HG02588 (cell line): ENCODE results near the gene NPAS2.

Experiments used
- ATAC-seq: cut with Tn5 transposase; IDR thresholded peaks from one replicate; pipeline ENCODE4 v1.9.1; 2021; ENCODE audit warnings: mild to moderate bottlenecking, moderate library complexity; ENCODE audit not compliant: unreplicated experiment

Gene NPAS2

DNA sequence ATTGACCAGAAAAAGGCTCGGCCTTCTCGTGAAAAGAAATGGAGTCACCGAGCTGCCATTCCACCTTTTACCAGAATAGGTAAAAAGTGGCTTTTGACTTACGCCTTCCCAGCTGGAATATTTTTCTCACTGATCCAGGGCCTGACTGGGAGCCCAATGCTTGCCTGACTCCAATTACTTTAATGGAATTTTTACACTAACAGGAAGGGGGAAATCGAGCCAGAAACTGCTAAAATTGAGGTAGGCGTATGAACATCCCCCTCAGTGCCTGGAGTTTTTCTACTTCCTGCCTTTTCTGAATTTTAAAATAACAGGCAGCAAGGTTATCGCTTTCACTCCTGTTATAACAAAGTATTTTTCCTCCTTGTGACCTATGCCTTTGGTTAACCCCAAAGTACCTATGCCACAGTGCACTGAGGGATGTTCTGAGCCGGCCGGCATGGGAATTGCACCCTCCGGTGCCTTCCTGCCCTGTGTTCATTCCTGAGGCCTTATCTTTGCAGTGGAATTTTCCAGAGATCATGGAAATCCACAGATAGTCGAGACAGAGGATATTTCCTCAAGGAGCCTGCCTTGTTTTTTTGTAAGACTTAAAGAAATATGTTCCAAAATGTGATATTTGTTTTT lies 163.9 kb downstream of the NPAS2 start:
- ATAC-seq = no peak

DNA sequence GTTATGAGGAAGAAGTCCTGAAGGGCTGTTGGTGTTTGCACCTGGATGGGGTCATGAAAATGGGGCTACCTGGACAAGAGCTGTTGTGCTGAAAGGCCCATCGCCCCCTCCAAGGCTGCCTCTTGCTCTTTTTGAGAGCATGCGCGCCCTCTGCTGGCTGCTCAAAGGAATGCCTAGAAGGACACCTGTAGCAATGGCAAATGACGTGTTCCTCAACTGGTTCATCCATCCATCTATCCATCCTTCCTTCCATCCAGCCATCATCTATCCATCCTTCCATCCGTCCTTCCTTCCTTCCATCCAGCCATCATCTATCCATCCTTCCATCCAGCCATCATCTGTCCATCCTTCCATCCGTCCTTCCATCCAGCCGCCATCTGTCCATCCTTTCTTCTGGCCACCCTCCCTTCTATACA lies 165.0 kb downstream of the NPAS2 start:
- ATAC-seq = no peak

DNA sequence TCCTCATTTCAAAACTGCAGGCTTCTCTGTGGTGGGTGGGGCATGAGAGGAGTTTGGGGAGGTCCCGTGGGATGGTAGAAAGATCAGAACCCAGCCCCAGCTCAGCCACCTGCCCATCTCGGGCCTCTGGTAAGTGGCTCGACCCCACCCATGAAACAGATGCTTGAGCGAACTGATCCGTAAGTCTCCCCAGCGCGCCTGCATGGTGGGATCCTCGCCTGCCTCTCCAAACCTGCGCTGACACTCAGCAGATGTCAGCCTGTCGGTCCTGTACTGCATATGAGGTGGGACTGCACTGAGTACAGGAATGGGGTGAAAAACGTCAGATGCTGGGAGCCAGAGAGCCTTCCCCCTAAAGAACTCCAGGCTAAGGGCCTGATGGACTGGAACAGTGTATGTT lies 166.2 kb downstream of the NPAS2 start:
- ATAC-seq = no peak

DNA sequence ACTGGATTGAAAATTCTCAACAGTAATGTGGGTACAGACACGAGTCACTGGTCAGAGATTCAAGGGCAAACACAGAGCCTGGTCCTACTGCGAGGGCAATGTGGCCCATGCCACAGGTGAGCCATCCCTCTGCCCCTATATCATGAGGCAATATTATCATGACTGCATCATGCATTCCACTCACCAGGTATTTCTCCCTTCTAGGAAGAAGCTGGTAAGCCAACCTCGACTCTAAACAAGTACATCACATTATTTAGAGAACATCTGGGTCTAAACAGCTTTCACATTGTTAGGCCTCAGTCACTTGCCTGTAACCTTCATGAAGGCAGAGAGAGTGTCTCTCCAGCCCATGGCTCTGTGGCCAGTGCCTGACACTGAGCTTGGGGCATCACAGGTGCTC lies 167.6 kb downstream of the NPAS2 start:
- no peak for ATAC-seq

DNA sequence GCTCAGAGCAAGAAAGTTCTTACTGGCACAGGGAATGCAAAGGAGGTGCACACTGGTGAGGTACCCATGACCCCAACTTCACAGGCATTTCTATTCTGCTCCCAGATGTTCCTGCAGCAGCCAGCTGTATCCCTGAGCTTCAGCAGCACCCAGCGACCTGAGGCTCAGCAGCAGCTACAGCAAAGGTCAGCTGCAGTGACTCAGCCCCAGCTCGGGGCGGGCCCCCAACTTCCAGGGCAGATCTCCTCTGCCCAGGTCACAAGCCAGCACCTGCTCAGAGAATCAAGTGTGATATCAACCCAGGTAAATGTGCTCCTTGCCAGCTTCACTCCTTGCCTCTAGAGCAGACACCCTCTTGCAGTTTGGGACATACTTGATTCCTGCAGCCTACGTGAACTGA lies 168.0 kb downstream of the NPAS2 start:
- no peak for ATAC-seq

DNA sequence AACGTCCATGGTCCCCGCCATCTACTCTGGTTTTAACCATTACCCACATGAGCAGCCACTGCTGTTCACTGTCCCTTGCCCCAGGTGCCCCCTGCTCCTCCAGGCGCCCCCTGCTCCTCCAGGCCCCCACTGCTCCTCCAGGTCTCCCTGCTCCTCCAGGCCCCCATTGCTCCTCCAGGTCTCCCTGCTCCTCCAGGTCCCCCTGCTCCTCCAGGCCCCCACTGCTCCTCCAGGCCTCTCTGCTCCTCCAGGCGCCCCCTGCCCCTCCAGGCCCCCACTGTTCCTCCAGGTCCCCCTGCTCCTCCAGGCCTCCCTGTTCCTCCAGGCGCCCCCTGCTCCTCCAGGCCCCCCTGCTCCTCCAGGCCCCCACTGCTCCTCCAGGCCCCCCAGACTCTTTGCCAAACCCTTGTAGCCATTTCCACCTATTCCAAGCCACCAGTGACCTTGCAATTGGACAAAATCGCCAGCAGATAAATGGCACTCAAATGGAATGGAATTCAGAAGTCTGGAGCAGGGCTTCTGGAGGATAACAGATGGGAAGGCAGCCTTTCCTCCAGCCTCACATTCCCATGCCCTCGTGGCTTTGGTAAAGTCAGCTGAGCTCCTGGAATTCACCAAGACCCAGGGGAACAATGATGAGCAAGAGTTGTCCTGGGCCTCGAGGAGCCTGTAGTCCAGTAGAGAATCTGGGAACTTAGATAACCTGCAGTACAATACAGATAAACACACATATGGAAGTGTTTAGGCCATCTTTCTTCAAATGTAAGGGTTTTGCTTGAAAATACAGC lies 168.9 kb downstream of the NPAS2 start:
- no peak for ATAC-seq

- ATAC-seq = no peak
These were observed 169.7 kb downstream of the NPAS2 start for GRCh38 chr2:100989666-100990065.

DNA sequence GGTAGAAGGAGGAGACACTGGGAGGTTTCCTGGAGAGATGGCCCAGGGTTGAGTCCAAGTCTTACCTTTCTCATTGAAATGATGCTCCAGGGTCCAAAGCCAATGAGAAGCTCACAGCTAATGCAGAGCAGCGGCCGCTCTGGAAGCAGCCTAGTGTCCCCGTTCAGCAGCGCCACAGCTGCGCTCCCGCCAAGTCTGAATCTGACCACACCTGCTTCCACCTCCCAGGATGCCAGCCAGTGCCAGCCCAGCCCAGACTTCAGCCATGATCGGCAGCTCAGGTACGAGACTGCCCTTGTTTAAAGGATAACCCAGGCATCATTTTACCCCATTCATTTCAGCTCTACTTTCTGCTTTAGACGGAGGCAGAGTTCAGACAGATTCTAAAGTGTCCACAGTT lies 170.2 kb downstream of the NPAS2 start:
- no peak for ATAC-seq

DNA sequence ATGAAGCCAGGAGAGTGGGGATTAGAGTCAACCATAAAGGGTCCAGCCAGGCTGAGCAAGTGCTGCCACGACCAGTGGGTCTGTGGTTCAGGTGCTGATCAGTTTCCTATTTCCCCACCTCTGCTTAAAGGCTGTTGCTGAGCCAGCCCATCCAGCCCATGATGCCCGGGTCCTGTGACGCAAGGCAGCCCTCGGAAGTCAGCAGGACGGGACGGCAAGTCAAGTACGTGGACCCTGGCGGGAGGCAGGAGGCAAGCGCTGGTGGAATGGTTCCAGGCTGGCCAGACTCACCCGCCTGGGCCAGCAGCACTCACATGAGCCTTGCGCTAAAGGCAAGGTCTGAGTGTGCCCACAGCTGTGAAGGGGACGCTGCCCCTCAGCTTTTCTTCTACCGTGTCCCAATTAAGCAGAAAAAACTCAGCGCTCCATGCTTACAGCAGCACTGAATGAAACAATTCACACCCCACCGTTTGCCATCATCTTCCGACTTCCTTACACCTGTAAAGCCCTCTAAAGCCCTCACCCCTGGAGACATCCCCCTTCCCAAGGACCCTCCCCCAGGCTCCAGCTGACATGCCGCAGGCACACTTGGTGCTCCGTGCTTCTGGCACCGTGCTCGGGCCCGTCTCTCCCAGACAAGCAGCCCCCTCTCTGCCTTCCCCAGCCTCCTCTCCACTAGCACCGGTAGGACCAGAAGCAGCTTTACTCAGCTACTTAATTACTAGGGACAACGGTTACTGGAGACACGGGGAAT lies 170.9 kb downstream of the NPAS2 start:
- ATAC-seq = no peak

GRCh38 chr2:100991404-100991773 lies 171.4 kb downstream of the NPAS2 start:
- ATAC-seq = no peak

DNA sequence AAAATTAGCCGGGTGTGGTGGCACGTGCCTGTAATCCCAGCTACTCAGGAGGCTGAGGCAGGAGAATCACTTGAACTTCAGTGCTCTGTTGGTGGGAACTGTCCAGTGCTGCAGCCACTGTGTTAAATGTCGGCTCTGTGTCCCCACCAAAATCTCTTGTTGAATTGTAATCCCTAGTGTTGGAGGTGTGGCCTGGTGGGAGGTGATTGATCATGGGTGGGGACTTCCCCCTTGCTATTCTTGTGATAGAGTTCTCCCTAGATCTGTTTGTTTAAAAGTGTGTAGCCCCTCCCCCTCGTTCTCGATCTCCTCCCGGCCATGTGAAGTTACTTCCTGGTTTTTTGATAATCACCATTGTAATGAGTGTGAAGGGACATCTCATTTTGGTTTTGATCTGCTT lies 172.3 kb downstream of the NPAS2 start:
- ATAC-seq = no peak

DNA sequence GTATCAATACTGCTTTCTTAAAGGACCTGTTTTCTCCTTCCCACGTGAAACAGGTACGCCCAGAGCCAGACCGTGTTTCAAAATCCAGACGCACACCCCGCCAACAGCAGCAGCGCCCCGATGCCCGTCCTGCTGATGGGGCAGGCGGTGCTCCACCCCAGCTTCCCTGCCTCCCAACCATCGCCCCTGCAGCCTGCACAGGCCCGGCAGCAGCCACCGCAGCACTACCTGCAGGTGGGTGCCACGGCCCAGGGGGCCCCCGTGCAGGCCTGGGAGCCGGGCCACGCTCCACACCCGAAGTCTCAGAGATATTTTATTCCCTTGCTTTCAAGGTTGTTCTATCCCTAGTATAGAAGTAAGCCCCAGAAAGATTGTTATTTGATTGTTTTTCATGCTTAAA lies 173.4 kb downstream of the NPAS2 start:
- ATAC-seq = no peak

DNA sequence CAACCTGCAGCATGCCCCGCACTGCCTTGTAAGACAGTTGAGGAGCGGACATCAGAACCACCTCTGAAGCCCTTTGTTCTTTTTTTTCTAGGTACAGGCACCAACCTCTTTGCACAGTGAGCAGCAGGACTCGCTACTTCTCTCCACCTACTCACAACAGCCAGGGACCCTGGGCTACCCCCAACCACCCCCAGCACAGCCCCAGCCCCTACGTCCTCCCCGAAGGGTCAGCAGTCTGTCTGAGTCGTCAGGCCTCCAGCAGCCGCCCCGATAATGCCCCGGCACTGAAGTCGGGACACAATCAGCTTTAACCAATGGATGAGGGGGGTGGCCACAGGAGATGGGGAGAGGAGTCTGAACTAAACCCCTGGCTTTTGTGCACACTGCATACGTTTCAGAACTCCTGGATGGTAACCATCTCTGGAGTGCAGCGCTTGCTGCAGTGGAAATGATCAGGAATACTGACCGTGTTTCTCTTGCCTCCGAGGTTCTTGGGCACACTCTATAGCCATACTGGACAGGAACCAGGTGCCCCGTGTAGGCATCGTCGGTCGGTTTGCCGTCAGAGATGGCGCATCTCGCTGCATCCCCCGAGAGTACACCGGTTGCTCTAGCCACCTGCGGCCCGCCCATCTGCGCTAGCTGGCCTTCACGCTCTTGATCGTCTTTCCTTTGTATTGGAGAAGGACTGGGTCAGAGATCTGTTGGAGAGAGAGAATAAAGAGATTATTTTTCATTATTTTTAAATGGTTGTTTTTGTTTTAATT lies 175.6 kb downstream of the NPAS2 start:
- no peak for ATAC-seq

- ATAC-seq = no peak
These were observed 177.7 kb downstream of the NPAS2 start for GRCh38 chr2:100997509-100998234.

GRCh38 chr2:100998235-100998573 lies 178.3 kb downstream of the NPAS2 start:
- ATAC-seq = no peak

GRCh38 chr2:100999995-101000394 lies 180.1 kb downstream of the NPAS2 start:
- no peak for ATAC-seq

DNA sequence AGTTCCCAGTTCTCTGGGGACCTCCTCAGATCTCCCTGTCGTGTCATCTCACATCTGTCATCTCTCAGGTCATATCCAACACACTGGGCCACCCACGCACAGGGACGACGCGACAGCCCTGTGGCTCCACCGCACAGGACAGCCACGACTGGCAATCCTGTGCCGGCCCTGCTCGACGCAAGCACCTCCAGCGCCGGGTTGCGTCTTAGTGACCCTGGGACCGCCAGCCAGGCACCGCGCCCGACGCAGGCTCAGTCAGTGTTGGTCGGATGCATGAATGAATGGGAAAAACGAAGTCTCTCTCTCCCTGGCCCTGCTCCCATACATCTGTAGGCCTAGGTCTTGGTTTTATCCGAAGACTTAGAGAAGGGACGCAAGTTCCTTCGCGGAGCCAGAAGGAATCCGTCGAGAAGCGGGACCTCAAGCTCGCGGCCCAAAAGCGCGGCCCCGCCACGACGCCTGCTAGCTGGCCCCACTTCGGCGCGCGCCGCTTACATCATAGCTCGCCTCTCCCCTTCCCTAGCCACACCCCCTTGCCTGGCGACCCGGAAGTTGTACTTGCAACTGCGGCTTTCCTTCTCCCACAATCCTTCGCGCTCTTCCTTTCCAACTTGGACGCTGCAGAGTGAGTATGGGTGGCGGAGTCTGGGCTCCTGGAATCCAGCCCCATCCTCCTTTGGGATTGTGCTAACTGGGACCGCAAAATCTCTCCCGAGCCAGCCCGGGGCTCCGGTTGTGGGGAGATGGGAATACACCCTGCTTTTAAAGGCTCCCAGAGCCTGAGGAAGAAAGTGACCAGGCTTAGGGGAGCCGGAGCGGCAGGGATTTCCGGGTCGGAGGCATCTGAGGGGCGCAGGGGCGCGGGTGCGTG lies 182.0 kb downstream of the NPAS2 start, which contains the start of gene RPL31:
TSS of gene RPL31 (plus strand) at position 599 of the 871 bp plus-strand sequence. CDS start 413 bp downstream, outside the sequence.
- peak; percentile 96 for ATAC-seq

DNA sequence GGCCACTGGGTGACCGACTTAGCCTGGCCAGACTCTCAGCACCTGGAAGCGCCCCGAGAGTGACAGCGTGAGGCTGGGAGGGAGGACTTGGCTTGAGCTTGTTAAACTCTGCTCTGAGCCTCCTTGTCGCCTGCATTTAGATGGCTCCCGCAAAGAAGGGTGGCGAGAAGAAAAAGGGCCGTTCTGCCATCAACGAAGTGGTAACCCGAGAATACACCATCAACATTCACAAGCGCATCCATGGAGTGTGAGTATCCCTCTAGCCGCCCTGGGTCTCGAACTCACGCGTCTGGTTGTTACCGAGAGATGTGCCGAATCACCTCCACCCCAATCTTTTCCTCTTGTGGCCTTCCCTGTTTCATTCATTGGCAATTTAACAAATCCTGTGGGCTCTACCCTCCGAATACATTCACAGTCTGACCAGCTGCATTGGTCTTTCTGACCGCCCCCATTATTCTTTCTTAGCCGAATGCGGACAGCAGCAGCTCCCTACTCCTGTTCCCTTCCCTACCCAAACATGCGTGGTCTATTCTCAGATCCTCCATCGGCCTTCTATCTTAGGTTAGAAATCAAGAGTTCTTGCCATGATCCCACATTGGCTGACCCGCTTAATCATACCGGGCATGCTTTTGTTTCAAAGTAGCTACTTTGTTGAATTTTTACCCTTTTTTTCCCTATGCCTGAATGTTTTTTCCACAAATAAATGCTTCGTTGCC lies 182.8 kb downstream of the NPAS2 start:
- ATAC-seq = no peak

DNA sequence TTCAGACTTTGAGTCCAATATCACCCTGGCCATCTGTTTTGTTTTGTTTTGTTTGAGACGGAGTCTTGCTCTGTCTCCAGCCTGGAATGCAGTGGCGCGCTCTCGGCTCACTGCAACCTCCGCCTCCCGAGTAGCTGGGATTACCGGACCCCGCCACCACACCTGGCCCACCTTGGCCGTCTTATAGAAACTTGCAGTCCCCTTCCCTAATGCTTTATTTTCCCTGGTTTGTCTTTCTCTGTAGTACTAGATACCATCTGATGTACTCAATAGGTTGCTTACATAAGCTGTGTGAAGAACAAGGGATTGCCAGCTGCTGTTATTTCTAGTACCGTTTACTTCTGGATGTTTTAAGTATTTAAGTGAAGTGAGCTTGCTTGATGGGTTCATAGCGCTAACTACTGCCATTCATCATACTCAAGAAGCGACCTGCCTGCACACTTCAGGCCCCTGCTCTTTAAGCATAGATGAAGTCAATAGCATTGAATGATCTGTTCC lies 183.4 kb downstream of the NPAS2 start:
- ATAC-seq = no peak
